Type B pancreatic cell (in vitro differentiated cells): ENCODE results near the gene APEX2. TPM values are rescaled to one million over a fixed set of nuclear protein-coding genes. Genes with fewer than 3 reads are reported as not detected.
"Not testable (repeated sequence)": the region's sequence is repeated elsewhere in the genome, so short reads cannot be mapped to it uniquely, and the experiment has no call there.

Experiments used
- DNase-seq: peaks from one replicate; pipeline ENCODE4 v3.0.0; 2021; ENCODE audit warnings: mixed read lengths; ENCODE audit not compliant: unreplicated experiment; ENCODE audit errors: extremely low spot score
- H3K27ac Mint-ChIP-seq: 2 replicates; pipeline ENCODE4 v1.8.0; 2021; ENCODE audit warnings: mild to moderate bottlenecking, mixed read lengths
- H3K27me3 Mint-ChIP-seq: 2 replicates; pipeline ENCODE4 v1.8.0; 2021; ENCODE audit warnings: mixed read lengths
- H3K36me3 Mint-ChIP-seq: 2 replicates; pipeline ENCODE4 v1.8.0; 2021; ENCODE audit warnings: mixed read lengths
- H3K4me1 Mint-ChIP-seq: one replicate; pipeline ENCODE4 v1.8.0; 2021; ENCODE audit warnings: mixed read lengths; ENCODE audit not compliant: unreplicated experiment
- H3K4me3 Mint-ChIP-seq: 2 replicates; pipeline ENCODE4 v1.8.0; 2021; ENCODE audit warnings: mild to moderate bottlenecking, mixed read lengths
- H3K9me3 Mint-ChIP-seq: 2 replicates; pipeline ENCODE4 v1.8.0; 2021; ENCODE audit warnings: mixed read lengths
- total RNA-seq: library from RNA; stranded (reverse); gene quantifications from 2 replicates; pipeline ENCODE4 v1.2.1, GENCODE V29; 2021; ENCODE audit warnings: low replicate concordance
- TF ChIP-seq, protein P1 (sequence below): fragments of 200-600 bp; sonication (generic); conservative IDR thresholded peaks from 2 replicates; pipeline ENCODE4 v1.5.0; 2021; ENCODE audit warnings: antibody characterized with exemption, mild to moderate bottlenecking

APEX2 gene
- total RNA-seq, 1 donor from 2014 or later: 17.1 TPM

GRCh38 chrX:54977387-54977786 is 22.8 kb upstream of the APEX2 start:
- H3K9me3 Mint-ChIP-seq: no peaks in the 10 kb centered on the region
- no peaks in the 10 kb centered on the region for H3K27me3 Mint-ChIP-seq
- H3K36me3 Mint-ChIP-seq: no peaks in the 10 kb centered on the region

DNA sequence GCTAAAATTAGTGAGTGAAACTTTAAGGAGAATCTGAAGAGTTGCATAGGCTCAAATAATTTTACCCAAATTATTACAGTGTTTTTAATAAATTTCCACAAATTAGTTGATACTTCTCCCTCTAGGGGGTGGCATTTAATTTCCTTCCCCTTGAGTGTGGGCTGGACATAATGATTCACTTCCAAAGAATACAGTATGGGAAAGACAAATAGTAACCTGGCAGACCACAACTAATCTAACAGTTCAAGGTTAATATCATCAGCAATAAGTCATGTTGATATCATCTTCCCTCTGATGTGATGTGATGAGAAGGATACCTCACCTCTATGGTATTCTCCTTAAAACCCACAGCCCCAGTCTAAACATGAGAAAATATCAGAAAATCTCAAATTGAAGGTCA is 21.7 kb upstream of the APEX2 start:
- no peak for DNase-seq
- no peak overlapping the region for H3K27ac Mint-ChIP-seq
- TF ChIP-seq, protein P1, sequence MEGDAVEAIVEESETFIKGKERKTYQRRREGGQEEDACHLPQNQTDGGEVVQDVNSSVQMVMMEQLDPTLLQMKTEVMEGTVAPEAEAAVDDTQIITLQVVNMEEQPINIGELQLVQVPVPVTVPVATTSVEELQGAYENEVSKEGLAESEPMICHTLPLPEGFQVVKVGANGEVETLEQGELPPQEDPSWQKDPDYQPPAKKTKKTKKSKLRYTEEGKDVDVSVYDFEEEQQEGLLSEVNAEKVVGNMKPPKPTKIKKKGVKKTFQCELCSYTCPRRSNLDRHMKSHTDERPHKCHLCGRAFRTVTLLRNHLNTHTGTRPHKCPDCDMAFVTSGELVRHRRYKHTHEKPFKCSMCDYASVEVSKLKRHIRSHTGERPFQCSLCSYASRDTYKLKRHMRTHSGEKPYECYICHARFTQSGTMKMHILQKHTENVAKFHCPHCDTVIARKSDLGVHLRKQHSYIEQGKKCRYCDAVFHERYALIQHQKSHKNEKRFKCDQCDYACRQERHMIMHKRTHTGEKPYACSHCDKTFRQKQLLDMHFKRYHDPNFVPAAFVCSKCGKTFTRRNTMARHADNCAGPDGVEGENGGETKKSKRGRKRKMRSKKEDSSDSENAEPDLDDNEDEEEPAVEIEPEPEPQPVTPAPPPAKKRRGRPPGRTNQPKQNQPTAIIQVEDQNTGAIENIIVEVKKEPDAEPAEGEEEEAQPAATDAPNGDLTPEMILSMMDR: no peak
- no peaks in the 10 kb centered on the region for H3K4me1 Mint-ChIP-seq
- no peaks in the 10 kb centered on the region for H3K36me3 Mint-ChIP-seq
- H3K9me3 Mint-ChIP-seq: no peaks in the 10 kb centered on the region
- H3K27me3 Mint-ChIP-seq: no peaks in the 10 kb centered on the region
- no peak overlapping the region for H3K4me3 Mint-ChIP-seq

More at GRCh38 chrX:54977387-54977786, 22.8 kb upstream of the APEX2 start:
- TF ChIP-seq, protein P1: no peak
- Mint-ChIP-seq H3K4me3 (no peak overlapping the region), H3K27ac (no peak overlapping the region), H3K4me1 (no peaks in the 10 kb centered on the region)
- no peak for DNase-seq

DNA sequence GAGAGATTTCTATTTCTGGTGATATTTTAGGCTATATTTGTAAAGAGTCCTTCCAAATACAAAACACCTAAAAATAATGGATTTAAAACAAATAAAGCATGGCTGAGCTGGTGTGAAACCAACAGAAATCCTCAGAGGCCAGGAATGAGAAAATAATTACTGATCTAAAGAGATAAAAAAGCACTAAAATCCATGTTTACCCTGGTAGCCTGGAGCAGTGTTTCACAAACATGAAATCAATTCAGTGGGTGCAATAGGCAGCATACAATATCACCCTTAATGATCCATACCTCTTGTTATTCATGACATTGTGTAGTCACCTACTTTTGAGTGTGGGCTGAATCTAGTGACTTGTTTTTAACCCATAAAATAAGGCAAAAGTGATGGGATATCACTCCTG is 20.7 kb upstream of the APEX2 start:
- H3K9me3 Mint-ChIP-seq: no peaks in the 10 kb centered on the region
- H3K4me3 Mint-ChIP-seq: no peak overlapping the region
- H3K27me3 Mint-ChIP-seq: no peaks in the 10 kb centered on the region
- H3K27ac Mint-ChIP-seq: no peak overlapping the region
- TF ChIP-seq, protein P1: no peak
- H3K36me3 Mint-ChIP-seq: no peaks in the 10 kb centered on the region
- H3K4me1 Mint-ChIP-seq: no peaks in the 10 kb centered on the region
- DNase-seq: no peak

DNA sequence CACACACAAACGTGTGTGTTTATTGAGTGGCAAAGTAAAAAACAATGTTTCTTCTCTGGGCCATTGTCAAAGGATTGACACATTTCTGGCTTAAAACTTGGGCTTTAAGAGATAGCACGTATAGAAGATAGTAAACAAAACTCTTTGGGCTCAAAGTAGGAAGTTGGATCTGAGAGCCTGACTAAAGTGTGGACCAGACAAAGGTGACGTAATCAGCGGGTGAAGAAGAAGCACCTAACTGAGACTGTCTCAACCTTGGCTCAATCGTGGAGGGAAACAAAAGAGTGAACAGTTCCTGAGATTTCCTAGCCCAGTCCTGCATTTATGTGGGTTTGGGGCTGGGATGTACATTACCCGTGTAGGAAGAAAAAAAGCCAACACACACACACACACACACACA is 19.8 kb upstream of the APEX2 start:
- Mint-ChIP-seq H3K4me3 (no peak overlapping the region), H3K4me1 (no peaks in the 10 kb centered on the region), H3K9me3 (no peaks in the 10 kb centered on the region), H3K27me3 (no peaks in the 10 kb centered on the region), H3K36me3 (no peaks in the 10 kb centered on the region), H3K27ac (no peak overlapping the region)
- TF ChIP-seq, protein P1: no peak
- no peak for DNase-seq

- not testable (repeated sequence) for H3K9me3 Mint-ChIP-seq, H3K4me1 Mint-ChIP-seq, H3K27ac Mint-ChIP-seq, DNase-seq, H3K36me3 Mint-ChIP-seq, H3K4me3 Mint-ChIP-seq, H3K27me3 Mint-ChIP-seq
Observed at GRCh38 chrX:54983306-54983705, 16.9 kb upstream of the APEX2 start.

- Mint-ChIP-seq H3K9me3 (no peaks in the 10 kb centered on the region), H3K27me3 (no peaks in the 10 kb centered on the region), H3K36me3 (no peaks in the 10 kb centered on the region), H3K4me3 (no peak overlapping the region), H3K27ac (no peak overlapping the region), H3K4me1 (no peaks in the 10 kb centered on the region)
- TF ChIP-seq, protein P1: no peak
- no peak for DNase-seq
Observed at GRCh38 chrX:54991706-54992105, 8.5 kb upstream of the APEX2 start.
